Stimulated activated CD8-positive, alpha-beta memory T cell treated with anti-CD3 and anti-CD28 coated beads, Interleukin-7, amount 100 ng/mL, for 1 hour (primary cell): ENCODE data around the gene ANAPC7.
"Not testable (repeated sequence)": the region's sequence is repeated elsewhere in the genome, so short reads cannot be mapped to it uniquely, and the experiment has no call there.

Experiments used
- DNase-seq, 2 donors: peaks; one replicate each; pipeline ENCODE4 v3.0.0-alpha.2; 2020; ENCODE audit warnings: low read depth in 2 of 2

The ANAPC7 gene, protein sequence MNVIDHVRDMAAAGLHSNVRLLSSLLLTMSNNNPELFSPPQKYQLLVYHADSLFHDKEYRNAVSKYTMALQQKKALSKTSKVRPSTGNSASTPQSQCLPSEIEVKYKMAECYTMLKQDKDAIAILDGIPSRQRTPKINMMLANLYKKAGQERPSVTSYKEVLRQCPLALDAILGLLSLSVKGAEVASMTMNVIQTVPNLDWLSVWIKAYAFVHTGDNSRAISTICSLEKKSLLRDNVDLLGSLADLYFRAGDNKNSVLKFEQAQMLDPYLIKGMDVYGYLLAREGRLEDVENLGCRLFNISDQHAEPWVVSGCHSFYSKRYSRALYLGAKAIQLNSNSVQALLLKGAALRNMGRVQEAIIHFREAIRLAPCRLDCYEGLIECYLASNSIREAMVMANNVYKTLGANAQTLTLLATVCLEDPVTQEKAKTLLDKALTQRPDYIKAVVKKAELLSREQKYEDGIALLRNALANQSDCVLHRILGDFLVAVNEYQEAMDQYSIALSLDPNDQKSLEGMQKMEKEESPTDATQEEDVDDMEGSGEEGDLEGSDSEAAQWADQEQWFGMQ

DNA sequence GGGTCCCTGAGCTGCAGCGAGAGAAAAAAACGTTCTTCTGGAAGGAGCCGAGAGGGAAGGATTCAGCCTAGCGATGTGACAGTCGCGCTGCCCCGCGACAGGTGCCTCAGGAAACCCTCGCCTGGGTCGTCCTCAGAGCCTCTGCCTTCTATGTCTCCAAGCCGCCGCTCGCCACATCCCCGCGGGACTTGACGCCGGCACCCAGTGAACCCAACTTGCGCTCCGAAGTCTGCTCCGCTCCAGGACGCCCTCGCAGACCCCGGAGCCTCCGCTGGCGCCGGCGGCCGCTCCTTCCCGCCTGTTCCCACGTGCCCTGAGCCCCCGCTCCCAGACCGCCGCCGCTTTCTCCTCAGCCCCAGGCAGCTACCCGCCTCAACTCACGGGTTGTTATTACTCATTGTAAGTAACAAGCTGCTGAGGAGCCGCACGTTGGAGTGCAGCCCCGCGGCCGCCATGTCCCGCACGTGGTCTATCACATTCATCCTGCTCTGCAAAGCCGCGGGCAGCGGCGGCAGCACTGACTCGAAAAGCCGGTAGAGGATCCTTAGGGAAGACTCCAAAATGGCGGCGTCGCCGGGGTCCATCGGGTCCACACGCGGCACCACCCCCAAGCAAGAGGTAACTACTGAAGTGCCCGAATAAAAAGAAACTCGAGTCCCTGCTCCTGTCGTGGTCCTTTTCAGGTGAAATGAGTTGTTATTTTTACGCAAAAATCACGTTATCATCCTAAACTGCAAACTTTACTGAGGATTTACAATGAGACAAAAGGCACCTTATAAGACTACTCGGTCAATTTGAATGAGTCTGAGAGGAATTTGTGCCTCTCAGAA, at the start of gene ANAPC7:
Gene ANAPC7 (minus strand): TSS at position 563 of the 830 bp plus-strand sequence. CDS start 81 bp downstream, at position 482.
- peak; percentile 67 to 74 for DNase-seq

DNA sequence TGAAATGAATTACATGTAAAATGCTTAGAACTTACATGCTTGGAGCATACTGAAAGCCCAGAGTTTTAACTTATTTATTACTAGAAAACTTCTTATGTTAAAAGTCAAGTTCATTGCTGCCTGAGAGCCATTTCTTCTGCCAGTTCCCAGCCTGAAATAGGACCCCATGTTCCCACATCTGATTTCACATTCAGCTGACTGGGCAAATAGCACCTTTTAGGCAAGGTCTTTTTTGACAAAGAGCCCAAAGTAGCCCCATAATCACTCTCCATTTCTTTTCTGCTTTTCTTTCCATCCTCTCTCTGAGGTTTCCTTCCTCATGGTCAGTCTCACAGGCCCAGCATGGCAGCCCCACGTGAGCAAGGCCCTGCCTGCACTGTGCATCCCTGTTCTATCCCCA, 47.8 kb upstream of the ANAPC7 start:
- no peak for DNase-seq

DNA sequence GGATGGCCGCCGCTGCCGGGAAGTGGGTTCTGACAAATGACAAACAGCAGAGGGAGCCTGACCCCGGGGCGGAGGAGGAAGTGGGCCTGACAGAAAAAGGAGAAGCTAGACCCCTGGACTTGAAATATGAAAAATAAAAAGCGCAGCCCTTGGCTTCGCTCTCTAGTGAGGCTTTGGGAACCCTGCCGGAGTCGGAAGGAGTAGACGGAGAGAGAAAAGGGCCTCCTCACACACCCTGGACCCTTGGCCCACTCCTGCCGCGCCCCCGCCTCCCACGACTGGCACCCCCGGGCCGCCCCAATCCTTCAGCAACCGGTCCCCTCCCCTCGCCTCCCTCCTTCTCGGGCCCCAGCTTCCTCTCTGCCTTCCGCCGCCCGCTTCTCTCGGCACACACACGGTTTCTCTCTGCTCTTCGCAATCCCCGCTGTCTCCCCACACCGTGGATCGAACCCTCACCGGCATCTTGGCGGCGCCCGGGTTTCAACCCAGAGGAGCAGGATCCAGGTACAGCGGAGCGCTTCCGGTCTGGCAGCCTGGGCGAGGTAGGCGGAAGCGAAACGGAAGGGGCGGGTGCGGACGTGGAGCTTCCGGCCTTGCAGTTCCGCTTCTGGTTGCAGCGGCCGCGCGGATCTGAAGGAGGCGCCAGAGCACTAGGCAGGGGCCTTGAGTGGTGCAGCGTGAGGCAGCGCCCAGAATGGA, 46.4 kb upstream of the ANAPC7 start, which contains the start of gene ARPC3:
Gene ARPC3 (minus strand): TSS at position 539 of the 699 bp plus-strand sequence. CDS start 77 bp downstream, at position 462.
- peak; percentile 84 to 85 for DNase-seq

DNA sequence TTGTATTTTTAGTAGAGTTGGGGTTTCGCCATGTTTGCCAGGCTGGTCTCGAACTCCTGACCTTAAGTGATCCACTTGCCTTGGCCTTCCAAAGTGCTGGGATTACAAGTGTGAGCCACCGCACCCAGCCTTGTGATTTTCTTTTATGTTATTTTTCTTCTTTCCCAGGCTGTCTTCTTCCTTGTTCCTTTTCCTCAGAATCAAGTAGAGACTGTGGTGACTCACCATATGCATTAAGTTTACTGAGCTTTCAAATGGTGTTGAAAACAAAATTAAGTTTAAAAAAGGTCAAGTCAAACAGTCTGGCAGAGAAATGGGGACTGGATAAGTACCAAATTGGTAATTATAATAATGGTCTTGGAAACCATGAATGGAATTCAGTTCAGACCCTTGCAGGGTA, 40.9 kb upstream of the ANAPC7 start:
- DNase-seq: no peak

DNA sequence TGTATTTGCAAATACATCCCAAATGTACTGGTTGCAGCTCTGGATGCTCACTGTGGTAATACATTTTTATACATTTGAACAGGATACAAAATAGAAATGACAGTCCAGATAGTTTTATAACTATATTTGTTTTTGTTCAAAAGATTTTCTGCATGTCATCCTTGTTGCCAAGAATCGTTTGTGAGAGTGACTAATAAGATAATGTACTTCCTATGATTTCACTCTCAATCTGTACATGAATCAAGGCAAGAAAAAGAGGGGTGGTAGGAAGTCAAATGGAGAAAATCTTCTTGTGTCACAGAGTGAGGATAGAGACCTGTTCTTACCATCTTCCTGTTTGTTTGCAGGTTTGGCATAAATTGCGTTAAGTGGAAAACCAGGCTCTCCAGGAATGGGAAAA, 32.7 kb upstream of the ANAPC7 start:
- no peak for DNase-seq

DNA sequence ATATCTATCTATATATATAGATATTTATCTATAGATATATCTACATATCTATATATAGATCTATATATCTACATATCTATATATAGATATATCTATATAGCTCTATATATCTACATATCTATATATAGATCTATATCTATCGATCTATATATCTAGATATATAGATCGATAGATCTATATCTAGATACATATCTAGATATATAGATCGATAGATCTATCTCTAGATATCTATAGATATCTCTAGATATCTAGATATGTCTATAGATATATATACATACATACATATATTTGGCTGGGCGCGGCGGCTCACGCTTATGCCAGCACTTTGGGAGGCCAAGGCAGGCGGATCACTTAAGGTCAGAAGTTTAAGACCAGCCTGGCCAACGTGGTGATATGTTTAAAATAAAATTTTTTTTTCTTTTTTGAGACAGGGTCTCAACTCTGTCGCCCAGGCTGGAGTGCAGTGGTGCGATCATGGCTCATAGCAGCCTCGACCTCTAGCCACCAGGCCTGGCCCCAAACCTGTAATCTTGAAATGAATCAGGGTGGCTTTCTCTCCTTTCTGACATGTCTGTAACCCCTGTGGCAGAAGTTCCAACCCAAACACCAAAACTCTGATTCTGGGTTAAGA, 28.6 kb upstream of the ANAPC7 start:
- DNase-seq: no peak

DNA sequence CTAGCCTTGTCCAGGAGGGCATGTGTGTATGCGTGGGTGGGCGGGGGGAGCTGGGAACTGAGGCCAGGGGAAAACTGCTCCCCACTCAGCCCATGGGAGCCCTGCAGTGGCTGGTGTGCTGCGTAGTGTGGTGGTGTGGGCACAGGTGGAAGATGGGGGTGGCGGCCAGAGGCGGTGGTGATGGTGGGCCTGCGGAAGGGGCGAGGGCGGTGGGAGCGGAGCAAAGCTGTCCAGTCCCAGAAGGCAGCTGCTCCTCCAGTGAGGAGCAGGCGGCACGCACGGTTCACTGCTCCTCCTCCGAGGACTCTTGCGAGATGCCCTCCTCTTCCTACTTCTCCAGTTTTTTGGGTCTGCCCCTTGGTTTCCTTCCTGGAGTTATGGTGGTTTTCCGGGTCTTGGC, 26.2 kb upstream of the ANAPC7 start:
- not testable (repeated sequence) for DNase-seq

DNA sequence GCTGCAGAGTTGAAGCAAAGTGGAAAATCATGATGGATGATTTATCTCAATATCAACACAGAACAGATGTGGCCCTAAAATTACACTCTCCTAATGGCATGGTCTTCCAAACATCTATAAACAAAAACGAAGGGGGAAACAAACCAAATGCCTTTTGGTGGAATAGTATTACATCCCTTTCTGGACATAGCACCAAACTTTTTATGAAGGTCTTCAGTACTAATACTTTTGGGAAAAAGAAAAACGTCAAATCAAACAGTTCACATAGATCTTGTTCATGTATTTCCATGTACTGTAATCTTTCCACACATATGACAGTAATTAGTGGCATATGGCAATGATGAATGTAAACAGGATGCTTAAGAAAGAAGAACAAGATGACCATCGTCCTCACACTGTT, 22.9 kb upstream of the ANAPC7 start:
- no peak for DNase-seq

DNA sequence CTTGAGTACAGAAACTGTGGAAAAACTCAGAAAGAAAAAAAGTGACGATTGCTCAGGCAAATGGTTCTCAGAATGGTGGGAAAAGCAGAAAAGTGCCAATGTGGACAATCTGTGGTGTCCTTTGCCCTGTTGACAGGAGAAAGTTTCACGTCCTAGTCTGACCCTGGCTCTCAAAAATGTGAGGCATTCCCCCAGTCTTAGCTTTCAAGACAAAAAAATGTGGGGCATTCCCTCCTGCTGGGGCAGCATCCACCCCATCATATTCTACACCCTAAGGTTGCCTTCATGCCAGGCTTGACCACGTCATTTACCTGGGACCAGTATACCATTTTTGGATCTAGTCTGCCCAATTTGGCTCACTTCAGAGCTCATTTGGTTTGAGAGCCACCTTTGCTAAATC, 20.7 kb upstream of the ANAPC7 start:
- DNase-seq: no peak

DNA sequence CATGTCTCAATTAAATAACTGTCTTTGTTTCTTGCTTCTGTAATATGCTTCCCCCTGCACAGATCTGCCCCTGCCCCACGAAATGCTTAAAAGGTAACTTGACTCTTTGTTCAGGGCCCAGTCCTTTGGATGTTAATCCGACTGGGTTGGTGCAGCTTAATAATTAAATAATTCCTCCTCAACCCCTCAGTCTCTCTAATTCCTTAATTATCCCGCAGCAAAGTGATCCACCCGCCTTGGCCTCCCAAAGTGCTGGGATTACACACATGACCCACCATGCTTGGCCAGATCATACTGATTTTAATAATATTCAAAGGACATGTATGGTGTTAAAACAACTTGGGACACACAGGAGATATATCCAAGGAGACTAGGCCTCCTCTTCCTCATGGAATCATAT, 18.2 kb upstream of the ANAPC7 start:
- DNase-seq: no peak

DNA sequence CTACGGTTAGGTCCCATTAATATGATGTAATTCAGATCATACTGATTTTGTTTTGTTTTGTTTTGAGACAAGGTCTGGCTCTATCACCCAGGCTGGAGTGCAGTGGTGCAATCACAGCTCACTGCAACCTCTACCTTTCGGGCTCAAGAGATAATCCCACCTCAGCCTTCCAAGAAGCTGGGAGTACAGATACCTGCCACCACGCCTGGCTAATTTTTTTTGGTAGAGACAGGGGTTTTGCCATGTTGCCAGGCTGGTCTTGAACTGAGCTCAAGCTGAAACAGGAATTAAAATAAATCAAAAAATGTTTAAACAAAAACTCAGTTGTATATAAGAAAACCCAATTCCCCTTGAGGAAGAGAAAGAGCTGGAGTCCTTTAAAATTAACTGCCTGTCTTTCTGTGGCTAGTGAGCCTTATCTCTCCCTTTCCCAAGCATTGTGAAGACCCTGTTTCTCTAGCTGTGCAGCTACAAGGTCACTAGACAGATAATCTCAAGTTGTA, 17.7 kb upstream of the ANAPC7 start:
- no peak for DNase-seq

DNA sequence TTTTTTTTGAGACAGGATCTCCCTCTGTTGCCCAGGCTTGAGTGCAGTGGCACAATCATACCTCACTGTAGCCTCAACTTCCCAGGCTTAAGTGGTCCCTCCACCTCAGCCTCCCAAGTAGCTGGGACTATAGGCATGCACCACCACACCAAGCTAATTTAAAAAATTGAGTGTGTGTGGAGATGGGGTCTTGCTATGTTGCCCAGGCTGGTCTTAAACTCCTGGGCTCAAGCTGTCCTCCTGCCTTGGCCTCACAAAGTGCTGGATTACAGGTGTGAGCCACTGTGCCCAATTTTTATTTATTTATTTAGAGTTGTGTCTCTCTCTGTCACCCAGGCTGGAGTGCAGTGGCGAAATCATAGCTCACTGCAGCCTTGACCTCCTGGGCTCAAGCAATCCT, 17.1 kb upstream of the ANAPC7 start:
- DNase-seq: not testable (repeated sequence)

DNA sequence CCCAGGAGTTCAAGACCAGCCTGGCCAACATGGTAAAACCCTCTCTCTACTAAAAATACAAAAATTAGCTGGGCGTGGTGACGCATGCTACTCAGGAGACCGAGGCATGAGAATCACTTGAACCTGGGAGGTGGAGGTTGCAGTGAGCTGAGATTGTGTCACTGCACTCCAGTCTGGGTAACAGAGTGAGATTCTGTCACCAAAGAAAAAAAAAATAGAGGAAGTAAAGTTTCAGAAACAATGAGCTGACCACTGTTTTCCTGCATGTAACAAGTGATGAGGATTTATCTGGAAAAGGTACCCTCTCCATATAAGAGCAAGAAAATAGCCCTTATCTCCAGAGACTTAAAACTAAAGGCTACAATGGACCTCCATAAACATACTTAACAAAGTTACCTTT, 13.6 kb upstream of the ANAPC7 start:
- DNase-seq: not testable (repeated sequence)

DNA sequence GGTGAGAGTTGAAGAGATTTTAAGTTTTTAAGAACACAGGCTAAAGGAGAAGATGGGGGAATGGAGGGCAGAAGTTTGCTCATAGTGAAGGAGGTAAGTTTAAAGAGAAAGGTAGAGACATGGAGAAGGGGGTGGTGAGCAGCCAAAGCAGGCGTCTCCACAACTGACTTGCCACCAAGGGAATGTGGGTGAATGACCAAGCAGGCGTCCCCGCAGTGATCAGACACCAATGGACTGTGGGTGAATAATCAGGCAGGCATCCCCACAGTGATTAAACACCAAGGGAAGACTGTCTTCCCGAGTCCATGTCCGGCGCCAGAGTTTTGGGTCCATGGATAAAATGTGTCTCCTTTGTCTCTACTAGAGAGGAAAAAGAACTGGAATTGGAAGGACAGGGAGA, 6.6 kb upstream of the ANAPC7 start:
- not testable (repeated sequence) for DNase-seq

DNA sequence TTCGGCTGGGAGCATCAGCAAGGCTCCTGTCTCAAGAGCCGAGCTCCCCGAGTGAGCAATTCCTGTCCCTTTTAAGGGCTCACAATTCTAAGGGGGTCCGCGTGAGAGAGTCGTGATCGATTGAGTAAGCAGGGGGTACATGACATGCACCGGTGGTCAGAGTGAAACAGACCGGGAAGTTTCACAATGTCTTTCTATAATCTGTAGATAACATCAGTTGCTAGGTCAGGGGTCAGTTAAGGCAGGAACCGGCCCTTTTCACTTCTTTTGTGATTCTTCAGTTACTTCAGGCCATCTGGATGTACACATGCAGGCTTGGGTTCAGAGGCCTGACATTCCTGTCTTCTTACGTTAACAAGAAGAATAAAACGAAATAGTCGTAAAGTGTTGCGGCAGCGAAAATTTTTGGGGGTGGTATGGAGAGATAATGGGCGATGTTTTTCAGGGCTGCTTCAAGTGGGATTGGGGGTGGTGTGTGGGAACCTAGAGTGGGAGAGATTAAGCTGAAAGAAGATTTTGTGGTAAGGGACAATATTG, 1.7 kb upstream of the ANAPC7 start:
- DNase-seq: not testable (repeated sequence)

DNA sequence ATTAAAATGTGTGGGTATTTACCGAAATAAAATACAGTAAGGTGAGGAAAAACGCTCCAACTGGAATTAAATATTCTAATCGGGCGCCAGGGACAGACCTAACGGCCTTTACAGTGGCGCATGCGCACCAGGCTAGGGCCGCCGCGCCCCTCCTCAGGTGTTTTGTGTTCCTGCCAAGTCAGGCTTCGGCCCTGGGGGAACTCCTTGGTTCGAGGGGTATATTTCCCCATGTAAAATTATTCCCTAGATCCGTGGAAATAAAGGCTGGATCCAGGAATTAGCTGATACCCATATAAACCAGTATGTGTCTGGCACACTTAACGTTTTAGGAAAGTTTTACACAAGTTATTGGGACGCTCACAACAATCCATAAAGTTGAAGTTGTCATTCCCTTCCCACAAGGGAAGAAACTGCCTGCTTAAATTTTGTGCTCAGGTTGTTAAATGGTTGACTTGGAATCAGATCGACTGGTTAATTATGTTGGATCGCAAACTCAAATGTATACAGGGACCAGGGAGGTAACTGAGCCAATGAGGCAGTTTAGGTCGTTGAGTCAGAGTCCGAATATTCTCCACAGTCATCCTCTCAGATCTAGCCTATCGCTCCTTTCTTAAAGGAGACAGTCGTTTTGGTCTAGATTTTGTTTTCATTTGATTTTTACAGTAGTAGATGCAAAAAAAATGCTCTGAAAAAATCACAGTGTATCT, 621 bp upstream of the ANAPC7 start:
- DNase-seq: peak; percentile 51 to 55

DNA sequence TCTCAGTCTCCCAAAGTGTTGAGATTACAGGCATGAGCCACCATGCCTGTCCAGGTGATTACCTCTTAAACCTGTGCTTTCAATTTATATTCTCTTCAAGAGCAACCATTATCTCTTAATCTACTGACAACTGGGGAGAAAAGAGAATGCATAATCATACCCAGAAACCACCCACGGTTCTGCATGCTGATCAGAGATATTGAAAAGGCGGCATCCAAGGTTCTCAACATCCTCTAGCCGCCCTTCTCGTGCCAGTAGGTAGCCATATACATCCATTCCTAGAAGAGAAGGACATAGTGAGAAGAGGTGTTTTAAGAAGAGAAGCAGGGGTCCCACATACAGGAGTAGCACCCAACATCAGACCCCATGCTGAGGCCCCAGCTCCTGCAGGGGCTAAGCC, 20.8 kb downstream of the ANAPC7 start:
- DNase-seq: no peak

DNA sequence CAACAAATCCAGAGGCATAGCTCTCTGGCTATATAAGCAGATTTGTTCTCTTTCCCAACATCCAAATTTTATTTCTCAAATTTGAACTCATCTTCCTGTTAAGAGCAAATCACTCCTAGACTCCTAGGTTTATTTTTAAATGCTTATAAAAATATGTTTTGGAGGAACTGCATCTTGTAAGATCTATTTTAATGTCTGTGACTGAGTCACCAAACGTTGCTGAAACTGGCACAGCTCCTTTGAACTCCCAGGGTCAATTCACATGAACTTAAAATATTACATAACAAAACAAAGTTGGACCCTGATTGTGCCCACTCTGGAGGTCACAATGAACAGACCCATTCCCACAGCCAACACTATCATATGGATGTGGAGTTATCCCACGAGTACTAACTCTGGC, 23.9 kb downstream of the ANAPC7 start:
- no peak for DNase-seq

DNA sequence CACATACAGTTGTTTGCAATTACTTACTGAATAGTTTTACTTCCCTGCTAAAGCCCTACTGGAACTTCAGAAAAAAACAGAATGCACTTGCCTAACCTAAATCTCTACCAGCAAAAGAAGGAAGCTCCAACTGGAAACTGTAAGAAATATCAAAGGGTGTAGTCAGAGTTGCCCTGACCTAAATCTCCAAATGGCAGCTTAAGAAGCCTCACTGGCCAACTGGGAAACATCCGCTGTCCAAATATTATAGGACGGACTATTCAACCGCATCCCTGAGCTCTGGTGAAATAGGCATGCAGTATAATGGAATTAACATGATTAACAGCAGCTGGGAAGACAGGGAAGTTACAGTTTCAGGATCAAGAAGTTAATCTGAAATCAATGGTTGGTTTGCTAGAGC, 24.3 kb downstream of the ANAPC7 start:
- DNase-seq: no peak

DNA sequence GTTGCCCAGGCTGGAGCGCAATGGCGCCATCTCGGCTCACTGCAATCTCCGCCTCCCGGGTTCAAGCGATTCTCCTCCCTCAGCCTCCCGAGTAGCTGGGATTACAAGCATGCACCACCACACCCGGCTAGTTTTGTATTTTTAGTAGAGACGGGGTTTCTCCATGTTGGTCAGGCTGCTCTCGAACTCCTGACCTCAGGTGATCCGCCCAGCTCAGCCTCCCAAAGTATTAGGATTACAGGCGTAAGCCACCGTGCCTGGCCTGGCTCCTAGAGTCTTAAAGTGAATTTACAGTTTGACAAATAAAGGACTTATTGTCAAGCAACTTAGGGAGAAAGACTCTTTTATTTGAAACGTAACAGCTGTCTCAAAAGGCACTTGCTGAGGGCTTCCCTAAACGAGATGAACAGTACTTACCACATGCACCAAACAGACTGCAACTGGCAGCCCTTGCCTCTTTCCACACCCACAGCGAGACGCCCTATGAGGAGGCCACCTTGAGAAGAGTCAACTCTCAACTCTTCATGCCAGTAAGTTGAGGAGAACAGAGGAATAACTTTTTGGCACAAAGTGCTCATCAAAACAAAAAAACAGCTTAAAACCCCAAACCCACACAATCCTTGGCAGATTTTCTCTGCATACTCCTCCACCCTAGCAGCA, 25.2 kb downstream of the ANAPC7 start:
- DNase-seq: not testable (repeated sequence)
